Ramos (cell line): ENCODE data around the gene SRPK2.
"Not testable (repeated sequence)": the region's sequence is repeated elsewhere in the genome, so short reads cannot be mapped to it uniquely, and the experiment has no call there.

Experiments used
- in situ Hi-C: fragments of 300-500 bp; cut with MboI; formaldehyde crosslinking; loops from one replicate; pipeline ENCODE4 v1.14.3; 2022; ENCODE audit warnings: low sequenced_read_pairs; ENCODE audit not compliant: unreplicated experiment

Gene SRPK2

GRCh38 chr7:105388356-105389087 is at the start of gene SRPK2:
Gene SRPK2, minus strand, starts transcription at chr7:105388921.
- in situ Hi-C loops, result no loop called here

- in situ Hi-C loops, result no loop called here
These were observed 49.5 kb upstream of the SRPK2 start for GRCh38 chr7:105438254-105438653.

- in situ Hi-C loops, result not testable (repeated sequence)
These were observed 48.6 kb upstream of the SRPK2 start for GRCh38 chr7:105437356-105437755.

DNA sequence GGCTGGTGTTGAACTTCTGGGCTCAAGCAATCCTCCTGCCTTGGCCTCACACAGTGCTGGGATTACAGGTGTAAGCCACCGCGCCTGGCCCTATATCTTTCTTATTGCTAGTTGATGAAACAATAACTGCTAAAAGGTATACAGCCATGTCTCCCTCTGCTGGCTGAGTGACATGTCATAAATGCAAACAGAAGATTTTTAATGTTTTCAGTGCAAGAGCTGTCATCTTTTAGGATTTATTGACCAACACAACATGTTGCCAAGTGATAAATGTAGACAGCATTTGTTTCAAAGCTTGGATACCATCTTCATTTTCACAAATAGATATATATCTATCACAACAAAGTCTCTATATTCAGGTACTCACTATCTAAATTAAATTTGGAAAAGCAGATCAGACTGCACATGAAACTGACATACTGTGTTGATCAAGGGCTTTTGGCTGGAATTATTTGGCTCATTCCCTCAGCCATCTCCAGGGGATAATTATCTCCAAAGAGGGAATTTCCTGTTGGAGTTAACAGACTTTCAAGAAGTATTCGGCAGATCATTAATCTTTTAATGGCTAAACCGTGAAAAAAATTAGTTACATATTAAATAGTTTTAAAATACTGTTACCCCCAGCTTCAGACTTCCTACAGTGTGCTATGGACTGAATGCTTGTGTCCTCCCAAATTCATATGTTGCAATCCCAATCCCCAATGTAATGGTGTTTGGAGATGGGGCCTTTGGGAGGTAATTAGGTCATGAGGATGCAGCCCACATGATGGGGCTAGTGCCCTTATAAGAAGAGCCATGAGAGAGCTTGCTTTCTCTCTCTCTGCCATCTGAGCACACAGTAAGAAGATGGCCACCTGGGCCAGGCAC is 41.3 kb upstream of the SRPK2 start:
- in situ Hi-C loops, result no loop called here

DNA sequence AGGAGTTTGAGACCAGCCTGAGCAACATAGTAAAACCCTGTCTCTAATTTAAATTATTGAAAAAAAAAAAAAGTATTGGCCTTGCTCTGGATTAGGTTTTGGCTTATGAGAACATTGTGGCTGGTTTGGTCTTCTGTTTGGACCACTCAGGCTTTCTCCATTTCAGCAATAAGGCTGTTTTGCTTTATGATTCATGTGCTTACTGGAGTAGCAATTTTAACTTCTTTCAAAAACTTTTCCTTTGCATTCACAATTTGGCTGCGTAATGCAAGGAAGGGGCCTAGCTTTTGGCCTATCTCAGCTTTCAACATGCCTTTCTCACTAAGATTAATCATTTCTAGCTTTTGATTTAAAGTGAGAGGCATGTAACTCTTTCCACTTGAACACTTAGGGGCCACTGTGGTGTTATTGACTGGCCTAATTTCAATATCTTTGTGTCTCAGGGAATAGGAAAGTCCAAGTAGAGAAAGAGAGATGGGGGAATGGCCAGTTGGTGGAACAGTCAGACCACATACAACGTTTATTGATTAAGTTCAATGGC is 38.0 kb upstream of the SRPK2 start:
- in situ Hi-C loops, result no loop called here

DNA sequence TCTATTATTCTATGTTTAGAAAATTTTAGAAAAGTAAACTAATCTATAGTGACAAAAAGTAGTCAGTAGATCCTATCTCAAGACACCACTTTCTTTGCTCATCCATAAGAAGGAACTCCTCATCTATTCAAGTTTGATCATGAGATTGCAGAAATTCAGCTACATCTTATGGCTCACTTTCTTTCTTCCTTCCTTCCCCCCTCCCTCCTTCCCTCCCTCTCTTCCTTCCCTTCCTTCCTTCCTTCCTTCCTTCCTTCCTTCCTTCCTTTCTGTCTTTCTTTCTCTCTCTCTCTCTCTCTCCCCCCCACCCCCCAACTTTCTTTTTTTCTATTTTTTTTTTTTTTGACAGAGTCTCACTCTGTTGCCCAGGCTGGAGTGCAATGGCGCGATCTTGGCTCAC is 35.3 kb upstream of the SRPK2 start:
- in situ Hi-C loops, result no loop called here

GRCh38 chr7:105413887-105414437 is 25.2 kb upstream of the SRPK2 start:
- in situ Hi-C loops, result no loop called here

GRCh38 chr7:105410774-105411173 is 22.1 kb upstream of the SRPK2 start:
- in situ Hi-C loops, result not testable (repeated sequence)

DNA sequence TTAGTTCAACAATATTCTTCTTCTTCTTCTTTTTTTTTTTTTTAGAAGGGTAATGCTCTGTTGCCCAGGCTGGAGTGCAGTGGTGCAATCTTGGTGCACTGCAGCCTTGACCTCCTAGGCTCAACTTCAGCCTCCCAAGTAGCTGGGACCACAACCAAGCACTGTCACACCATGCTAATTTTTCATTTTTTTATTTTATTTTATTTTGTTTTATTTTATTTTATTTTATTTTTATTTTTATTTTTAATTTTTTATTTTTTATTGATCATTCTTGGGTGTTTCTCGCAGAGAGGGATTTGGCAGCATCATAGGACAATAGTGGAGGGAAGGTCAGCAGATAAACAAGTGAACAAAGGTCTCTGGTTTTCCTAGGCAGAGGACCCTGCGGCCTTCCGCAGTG is 21.1 kb upstream of the SRPK2 start:
- in situ Hi-C loops, result not testable (repeated sequence)

- in situ Hi-C loops, result no loop called here
These were observed 20.2 kb upstream of the SRPK2 start for GRCh38 chr7:105408791-105409410.

GRCh38 chr7:105403128-105403527 is 14.4 kb upstream of the SRPK2 start:
- in situ Hi-C loops, result no loop called here

- in situ Hi-C loops, result no loop called here
These were observed 13.7 kb upstream of the SRPK2 start for GRCh38 chr7:105402221-105403095.

GRCh38 chr7:105399043-105399725 is 10.5 kb upstream of the SRPK2 start:
- in situ Hi-C loops, result no loop called here

DNA sequence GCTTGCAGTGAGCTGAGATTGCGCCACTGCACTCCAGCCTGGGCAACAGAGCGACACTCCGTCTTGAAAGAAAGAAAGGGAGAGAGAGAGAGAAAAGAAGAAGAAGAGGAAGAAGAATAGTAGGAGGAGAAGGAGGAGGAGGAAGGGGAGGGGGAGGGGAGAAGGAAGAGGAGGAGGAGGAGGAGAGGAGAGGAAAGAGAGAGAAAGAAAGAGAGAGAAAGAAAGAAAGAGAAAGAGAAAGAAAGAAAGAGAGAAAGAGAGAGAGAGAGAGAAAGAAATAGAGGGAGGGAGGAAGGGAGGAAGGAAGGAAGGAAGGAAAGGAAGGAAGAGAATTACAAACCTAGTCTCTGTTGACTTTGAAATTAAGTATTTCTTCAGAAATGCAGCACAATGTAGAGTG is 7.8 kb upstream of the SRPK2 start:
- in situ Hi-C loops, result no loop called here

- in situ Hi-C loops, result no loop called here
These were observed 2.7 kb upstream of the SRPK2 start for GRCh38 chr7:105391429-105391828.

- in situ Hi-C loops, result no loop called here
These were observed 1.2 kb upstream of the SRPK2 start for GRCh38 chr7:105389889-105390288.

DNA sequence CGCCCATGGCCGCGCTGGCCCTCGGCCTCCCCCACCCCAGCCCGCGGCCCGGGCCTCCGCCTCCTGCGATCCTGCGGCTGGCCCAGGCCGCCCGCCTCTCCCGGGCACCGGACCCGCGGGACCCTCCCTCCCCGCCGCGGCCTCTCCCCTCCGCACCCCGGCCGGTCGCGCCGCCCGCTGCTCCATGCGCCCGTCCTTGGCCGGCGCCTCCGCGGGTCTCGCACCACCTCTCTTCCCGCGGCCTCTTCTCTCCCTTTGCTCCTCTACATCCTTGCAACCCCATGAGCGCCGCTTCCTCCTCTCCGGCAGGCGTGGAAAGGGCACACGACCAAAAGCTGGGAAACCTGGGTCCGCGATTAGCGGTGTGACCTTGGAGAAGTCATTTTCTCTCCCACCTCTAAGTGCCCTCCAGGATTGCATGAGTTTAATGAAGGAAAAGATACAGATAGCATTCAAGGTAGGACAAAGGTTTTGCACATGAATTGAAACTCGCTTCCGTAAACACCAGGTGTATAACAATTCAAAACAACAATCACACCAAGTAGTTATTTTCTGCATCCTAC is 448 bp upstream of the SRPK2 start:
- in situ Hi-C loops, result no loop called here

- in situ Hi-C loops, result no loop called here
These were observed 989 bp downstream of the SRPK2 start for GRCh38 chr7:105387508-105388355.
